GM19099 (cell line): ENCODE measurements around the gene CCL11.

ENCODE experiments used
- POLR2A ChIP-seq: IDR thresholded peaks from 3 replicates; pipeline ENCODE4 v1.6.1; 2011; ENCODE audit warnings: low read depth; ENCODE audit not compliant: insufficient read length; ENCODE audit errors: extremely low read depth

CCL11 gene

DNA sequence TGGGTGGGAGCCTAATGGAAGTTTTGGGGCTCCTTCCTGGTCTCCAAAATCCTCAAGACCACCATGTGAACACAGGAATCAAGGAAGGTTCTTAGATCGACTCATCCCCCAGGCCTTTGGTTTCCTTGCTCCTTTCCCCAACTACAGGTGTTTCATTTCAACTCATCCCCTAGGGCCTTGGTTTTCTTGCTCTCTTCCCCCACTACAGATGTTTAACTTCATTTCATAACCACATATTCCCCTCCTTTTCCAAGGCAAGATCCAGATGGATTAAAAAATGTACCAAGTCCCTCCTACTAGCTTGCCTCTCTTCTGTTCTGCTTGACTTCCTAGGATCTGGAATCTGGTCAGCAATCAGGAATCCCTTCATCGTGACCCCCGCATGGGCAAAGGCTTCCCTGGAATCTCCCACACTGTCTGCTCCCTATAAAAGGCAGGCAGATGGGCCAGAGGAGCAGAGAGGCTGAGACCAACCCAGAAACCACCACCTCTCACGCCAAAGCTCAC lies at the start of gene CCL11:
Gene CCL11, plus strand, starts transcription at position 457 of the 507 bp plus-strand sequence. CDS start 67 bp downstream, outside the sequence.
- no peak for TF ChIP-seq POLR2A

DNA sequence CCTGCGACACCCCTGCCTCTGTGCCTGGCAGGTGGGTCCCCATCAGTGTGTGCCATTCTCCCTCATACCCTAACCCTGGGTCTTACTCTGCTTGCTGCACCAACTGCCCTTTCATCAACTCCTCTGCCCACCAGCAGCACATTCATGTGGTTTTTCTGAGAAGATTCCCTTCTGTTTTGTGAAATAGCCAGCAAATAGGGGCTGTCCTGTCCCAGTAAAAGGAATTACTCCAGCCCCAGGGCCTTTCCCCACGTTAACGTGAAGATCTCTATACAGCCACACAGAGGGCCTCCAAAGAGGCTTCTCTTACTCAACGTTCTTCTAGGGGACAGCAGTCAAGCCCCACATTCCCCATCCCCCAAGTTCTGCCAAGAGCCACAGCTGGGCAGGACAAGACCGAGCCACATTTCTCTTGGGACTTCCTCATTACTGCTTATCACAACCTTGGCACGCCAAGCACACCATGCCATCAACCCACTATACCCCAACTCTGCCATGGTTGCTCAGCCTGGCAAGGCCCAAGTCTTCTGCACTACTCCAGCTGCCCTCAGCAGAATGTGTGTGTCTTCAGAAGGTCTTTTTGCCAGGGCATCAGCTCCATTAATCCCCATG lies 49.2 kb upstream of the CCL11 start:
- no peak for TF ChIP-seq POLR2A

DNA sequence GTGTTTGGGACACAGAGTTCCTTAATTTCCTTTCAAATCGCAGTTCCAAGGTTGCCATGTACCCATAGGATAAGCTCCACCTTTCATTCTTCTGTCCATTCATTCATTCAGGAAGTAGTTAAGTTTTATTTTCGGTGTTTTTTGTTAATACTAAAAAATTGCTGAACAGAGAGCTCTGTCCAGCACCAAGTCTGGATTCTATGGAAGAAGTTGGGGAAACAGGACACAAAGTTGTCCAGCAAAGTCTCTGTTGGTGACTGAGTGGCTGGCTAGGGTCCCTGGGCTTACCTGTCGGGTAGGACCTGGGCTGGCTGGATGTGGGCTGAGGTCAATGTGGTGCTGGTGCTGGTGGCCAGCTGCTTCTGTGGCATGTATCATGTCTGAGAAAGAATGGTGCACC lies 48.1 kb upstream of the CCL11 start:
- no peak for TF ChIP-seq POLR2A

DNA sequence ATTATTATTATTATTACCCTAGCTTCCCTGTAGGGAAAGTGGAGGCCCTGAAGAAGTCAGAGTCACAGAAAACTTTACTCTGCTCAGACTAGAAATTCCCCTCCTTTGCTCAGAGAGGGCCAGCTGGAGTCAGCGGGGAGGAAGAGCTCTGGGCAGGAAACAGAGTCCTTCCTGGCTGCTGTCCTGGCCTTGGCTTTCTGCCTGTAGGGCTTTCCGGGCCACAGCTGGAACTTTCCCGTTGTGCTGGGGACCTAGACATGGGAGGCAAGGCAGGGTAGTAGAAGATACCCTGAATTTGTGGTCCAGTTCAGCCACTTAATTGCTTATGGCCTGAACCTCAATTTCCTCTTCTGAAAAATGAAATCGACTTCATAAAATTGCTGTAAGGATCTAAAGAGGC lies 44.5 kb upstream of the CCL11 start:
- TF ChIP-seq POLR2A: no peak

DNA sequence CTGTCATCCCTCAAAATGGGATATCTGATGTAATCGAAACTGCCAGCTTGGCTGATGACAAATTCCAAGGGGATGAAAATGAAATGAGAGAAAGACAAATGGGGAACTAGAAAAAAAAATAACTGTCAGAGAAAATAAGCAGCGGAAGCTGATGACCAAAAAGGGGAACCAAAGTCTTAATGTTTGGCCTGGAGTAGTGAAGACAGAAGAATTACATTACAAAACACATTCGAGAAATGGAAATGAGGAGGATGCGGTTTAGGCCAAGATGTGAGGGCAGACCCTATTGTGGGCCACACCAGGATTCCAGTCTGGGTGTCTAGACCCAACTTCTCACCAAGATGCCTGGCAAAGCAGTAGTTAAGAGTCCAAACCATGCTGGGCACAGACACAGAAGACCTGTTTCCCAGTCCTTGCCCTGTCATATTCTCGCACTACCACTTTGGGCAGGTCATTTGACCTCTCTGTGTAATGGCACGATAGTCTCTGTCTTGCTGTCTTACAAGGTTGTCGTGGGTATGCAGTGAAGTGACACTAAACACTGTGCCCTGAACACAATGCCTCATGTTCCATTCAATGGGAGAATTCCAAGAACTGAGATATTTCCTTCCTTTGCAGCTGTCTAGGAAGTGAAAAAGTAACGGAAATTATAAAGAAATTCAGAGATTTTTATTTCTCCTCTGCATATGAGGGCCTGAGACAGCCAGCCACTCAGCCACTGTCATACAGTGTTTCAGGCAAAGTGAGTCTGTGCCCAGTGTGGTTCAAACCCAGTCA lies 42.8 kb upstream of the CCL11 start:
- TF ChIP-seq POLR2A: no peak

DNA sequence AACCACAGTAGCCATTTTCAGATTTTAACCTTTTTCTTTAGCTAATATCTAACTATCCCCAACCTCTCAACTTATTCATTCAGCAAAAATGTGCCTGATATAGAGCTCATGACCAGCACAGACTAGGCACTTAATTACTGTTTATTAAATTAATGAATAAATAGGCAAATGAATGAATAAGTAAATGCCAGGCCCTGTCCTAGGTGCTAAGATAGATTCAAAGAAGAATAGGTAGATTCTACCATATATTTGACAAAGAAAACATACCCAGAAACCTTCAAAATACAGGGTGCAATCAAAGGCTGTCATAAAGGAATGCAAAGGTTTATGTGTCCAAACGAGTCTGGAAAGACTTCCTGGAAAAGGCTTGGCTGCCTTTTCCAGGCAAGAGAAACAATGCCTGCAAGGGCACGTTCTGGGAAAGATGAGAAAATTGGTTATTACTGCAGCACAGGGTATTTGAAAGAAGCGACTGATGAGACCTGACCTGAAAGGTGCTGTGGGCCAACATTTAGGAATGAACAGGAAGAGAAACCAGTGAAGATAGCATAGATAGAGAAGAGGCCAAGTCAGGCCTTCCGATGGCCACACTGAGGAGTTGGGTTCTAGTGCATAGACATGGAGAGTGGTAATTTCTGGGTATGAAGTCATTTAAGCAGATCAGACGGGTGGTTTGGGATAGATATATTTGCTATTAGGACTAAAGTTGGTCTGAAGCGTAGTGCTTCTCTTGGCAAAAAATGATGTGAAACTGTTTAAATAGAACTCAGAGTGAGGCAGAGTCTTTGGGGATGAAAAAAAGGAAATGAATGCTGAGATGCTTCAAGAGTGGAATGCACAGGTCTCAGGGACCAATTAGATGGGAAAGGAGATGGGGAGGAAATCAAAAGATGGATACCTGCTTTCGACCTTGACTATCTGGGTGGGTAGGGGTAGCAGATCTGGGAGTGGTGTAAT lies 41.9 kb upstream of the CCL11 start:
- no peak for TF ChIP-seq POLR2A

DNA sequence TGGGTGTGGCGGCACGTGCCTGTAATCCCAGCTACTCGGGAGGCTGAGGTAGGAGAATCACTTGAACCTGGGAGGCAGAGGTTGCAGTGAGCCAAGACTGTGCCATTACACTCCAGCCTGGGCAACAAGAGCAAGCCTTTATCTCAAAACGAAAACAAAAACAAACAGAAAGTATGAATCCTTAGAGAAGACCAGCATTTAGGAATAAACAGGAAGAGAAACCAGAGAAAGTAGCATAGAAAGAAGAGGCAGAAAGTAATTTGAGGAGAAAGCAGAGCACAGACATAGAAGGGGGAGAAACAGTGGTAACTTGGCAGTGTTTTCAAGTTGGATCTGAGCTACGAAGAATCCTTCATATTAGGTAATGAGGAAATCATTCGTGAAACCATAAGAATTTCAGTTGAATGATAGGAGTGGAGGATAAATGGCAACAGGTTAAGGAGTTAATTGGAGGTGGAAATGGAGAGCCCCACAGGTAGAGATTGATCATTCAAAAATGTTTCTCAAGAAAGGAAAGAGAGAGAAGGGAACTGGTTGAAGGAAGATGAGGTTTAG lies 40.1 kb upstream of the CCL11 start:
- no peak for TF ChIP-seq POLR2A

DNA sequence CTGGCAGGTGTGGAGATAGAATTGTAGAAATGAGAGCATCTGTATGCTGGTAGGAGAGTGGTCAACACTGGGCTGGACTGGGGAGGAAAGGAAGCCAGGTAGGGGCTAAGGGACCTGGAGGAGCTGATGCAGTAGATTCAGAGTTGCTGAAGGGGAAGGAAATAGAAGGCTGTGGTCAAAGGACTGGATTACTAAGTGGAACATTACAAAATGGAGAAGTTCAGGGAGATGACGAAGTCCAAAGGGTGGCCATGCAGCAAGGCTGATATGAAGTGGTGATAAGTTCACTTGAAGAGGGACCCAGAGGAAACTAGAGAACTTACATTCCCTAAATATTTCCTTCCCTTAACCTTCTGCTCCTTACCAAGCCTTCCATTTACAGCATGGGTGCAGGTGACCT lies 39.1 kb upstream of the CCL11 start:
- TF ChIP-seq POLR2A: no peak

DNA sequence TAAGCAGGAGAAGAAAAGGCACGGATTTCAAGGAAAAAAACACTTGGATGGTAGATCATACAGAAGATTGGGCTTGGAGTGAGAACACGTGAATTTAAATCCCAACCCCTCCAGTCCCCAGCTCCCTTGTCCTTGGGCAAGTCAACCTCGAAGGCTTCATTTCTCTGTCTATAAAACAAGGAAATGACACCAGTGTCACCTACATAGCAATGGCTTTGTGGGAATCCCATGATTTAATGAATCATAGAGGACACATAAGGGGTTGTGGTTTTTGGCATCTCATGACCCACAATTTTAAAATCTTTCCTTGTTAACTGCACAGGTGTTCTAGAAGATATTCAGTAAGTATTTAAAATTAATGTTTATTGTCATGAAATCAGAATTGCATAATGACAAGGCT lies 38.7 kb upstream of the CCL11 start:
- no peak for TF ChIP-seq POLR2A

DNA sequence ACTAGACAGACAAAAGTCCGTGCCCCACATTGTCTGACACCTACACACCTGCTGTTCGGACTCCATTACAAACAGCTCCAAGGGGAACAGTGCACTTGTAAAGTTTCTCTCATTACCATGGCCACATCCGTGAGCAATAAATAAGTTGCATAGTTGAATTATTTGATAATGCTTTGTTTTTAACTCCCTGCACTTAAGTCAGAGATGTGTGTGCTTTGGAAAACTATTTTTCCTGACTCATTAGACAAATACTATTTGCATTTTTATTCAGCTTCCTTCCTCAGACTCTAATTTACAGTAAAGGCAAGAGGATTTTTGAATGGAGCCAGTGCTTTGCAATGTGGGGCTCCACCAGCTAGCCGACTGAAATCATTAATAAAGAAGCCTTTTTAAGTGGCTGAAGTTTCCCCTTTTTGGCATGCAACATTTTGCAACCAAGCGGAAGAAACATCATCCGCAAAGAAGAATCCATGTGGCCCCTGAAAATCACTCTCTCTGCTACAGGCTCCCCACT lies 37.0 kb upstream of the CCL11 start:
- no peak for TF ChIP-seq POLR2A

DNA sequence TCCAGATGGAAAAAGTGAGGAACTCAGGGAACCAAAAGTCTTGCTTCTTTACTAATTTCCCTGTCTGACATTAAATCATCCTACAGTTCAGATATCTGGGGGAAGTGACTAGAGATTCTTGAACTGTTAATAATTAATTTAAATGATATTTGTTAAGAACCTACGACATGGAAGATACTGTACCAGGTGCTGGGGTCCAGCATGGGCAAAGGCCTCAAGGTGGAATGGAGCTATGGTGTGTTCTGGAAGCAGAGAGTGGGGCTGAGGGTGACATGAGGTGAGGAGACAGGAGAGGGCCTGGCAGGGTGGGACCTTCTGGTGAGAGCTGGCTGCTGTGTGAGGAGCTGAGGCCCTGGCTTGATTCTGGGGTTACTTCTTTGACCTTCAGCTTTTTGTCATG lies 36.5 kb upstream of the CCL11 start:
- no peak for TF ChIP-seq POLR2A

DNA sequence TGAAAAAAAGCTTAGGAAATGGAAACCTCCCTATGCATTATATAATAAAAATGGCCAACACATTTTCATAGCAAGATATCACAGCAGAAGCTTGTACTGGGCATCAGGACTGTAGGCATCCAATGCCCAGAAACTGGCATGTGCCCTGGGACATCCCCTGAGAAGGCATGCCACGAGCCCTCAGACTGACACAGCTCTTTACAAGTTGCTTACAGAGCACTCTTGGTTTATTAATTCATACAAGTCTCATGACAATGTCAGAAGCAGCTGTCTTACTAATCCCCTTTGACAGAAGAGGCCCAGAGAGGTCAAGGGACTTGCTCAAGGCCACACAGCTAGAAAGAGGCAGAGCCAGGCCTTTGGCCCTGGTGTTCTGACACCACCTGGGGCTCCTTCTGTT lies 36.1 kb upstream of the CCL11 start:
- TF ChIP-seq POLR2A: no peak

DNA sequence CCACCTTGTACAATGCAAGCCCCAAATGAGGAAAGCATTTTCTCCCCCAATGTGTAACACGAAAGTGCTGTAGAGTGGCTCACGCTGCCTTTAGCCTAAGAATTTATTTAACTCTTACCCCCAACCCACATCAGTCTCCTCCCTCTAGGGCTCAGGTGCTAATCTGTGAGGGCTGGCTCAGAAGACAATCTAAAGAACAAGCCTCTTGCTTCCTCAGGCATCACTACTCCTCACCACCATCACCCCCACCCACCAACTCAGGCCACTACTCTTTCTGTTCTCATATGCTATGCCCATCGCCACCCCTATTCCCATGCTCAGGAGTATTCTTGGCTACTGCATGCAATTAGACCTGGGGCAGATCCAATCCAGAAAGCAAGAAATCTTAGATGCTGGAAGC lies 34.4 kb upstream of the CCL11 start:
- TF ChIP-seq POLR2A: no peak

DNA sequence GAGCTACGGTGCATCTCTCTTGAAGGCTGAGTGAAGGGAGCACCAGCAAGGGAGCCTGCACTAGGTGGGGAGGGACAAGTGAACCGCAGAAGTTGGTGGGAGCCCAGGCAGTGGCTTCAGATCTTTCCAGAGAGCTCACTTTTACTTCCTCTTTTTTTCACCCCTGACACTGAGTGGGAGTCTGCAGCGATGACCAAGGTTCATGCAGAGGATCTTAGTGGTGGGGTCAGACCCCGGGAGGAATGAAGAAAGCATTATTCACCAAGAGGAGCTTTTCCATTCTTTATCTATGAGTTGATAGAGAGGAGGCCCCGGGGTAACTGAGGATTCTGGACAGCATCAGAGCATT lies 33.5 kb upstream of the CCL11 start:
- no peak for TF ChIP-seq POLR2A
